Fibroblast of lung (primary cell): ENCODE results near the gene DBNL. TPM values are rescaled to one million over a fixed set of nuclear protein-coding genes. Genes with fewer than 3 reads are reported as not detected.

ENCODE experiments used
- DNase-seq, 2 donors: peaks; one replicate each; pipeline versions ENCODE4 v3.0.0 to v3.0.0-alpha.2; 2010; ENCODE audit warnings: low read depth in 2 of 2
- H2AFZ ChIP-seq: 2 replicates; pipeline ENCODE4 v1.5.1; 2012; ENCODE audit warnings: low read length, control low read depth, inconsistent platforms
- H3K27ac ChIP-seq: 2 replicates; pipeline ENCODE4 v1.5.1; 2011; ENCODE audit warnings: low read length, control low read depth; ENCODE audit not compliant: insufficient read depth
- H3K27me3 ChIP-seq: 2 replicates; pipeline ENCODE4 v1.5.1; 2011; ENCODE audit warnings: mild to moderate bottlenecking, low read length; ENCODE audit not compliant: control insufficient read depth, insufficient read depth
- H3K36me3 ChIP-seq: 2 replicates; pipeline ENCODE4 v1.5.1; 2011; ENCODE audit warnings: low read length; ENCODE audit not compliant: control insufficient read depth, insufficient read depth
- H3K4me1 ChIP-seq: 2 replicates; pipeline ENCODE4 v1.5.1; 2011; ENCODE audit warnings: low read length; ENCODE audit not compliant: control insufficient read depth, insufficient read depth; ENCODE audit errors: extremely low read depth
- H3K4me2 ChIP-seq: 2 replicates; pipeline ENCODE4 v1.5.1; 2011; ENCODE audit warnings: low read length, control low read depth; ENCODE audit not compliant: insufficient read depth; ENCODE audit errors: extremely low read depth
- H3K4me3 ChIP-seq, 4 experiments: fragments of 200-600 bp in 1 of 4; sonication (generic) in 1 of 4; replicated peaks in 1 of 4; 2 replicates each; pipeline ENCODE4 v1.5.1; 2011 to 2016; ENCODE audit warnings: low read length in 4 of 4, low read depth in 3 of 4, mild to moderate bottlenecking in 3 of 4, control low read depth in 2 of 4, inconsistent platforms in 1 of 4, mixed read lengths in 1 of 4; ENCODE audit not compliant: insufficient read depth in 1 of 4; ENCODE audit errors: control extremely low read depth in 1 of 4
- H3K79me2 ChIP-seq: 2 replicates; pipeline ENCODE4 v1.5.1; 2012; ENCODE audit warnings: mild to moderate bottlenecking, low read length, inconsistent platforms; ENCODE audit not compliant: control insufficient read depth, insufficient read depth
- H3K9ac ChIP-seq: 2 replicates; pipeline ENCODE4 v1.5.1; 2011; ENCODE audit warnings: mild to moderate bottlenecking, low read length, control low read depth; ENCODE audit not compliant: insufficient read depth
- H3K9me3 ChIP-seq: 2 replicates; pipeline ENCODE4 v1.5.1; 2012; ENCODE audit warnings: low read depth, low read length; ENCODE audit not compliant: control insufficient read depth, insufficient read depth
- H4K20me1 ChIP-seq: 2 replicates; pipeline ENCODE4 v1.5.1; 2011; ENCODE audit warnings: low read length; ENCODE audit not compliant: control insufficient read depth, insufficient read depth; ENCODE audit errors: extremely low read depth
- EZH2 ChIP-seq: IDR thresholded peaks from 2 replicates; pipeline ENCODE4 v1.5.1; 2012; ENCODE audit warnings: low read length, control low read depth, mild to moderate bottlenecking; ENCODE audit errors: missing control alignments
- polyA plus RNA-seq, 2 donors: library from polyadenylated mRNA; depleted of rRNA in 1 of 2; stranded (reverse) in 1 of 2; unstranded in 1 of 2; fragments of >200 nt; gene quantifications; 2 replicates each; pipeline ENCODE4 v1.2.1, GENCODE V29; 2011 to 2012; ENCODE audit warnings: missing spikeins in 1 of 2
- total RNA-seq: library from RNA; depleted of rRNA; stranded (reverse); fragments of >200 nt; gene quantifications from 2 replicates; pipeline ENCODE4 v1.2.1, GENCODE V29; 2014
- TF ChIP-seq, protein P1 (sequence below), 2 donors: IDR thresholded peaks in 1 of 2; conservative IDR thresholded peaks in 1 of 2; 1 replicate in 1 of 2; 2 replicates in 1 of 2; pipeline ENCODE4 v1.5.1; 2011 to 2012; ENCODE audit warnings: low read length in 2 of 2, control low read depth in 1 of 2, inconsistent platforms in 1 of 2, low read depth in 1 of 2, mild to moderate bottlenecking in 1 of 2

Gene DBNL
- total and polyA plus RNA-seq, 2 donors (not counting 1 experiment from before 2014, with no cell fraction given), result 86.4 to 88.2 TPM

- Histone ChIP-seq H2AFZ (no peak overlapping the region), H4K20me1 (no peaks in the 10 kb centered on the region), H3K4me1 (peaks cover 3% of the 10 kb centered on the region), H3K79me2 (no peaks in the 10 kb centered on the region), H3K9ac (no peak overlapping the region), H3K27ac (no peak overlapping the region), H3K27me3 (no peaks in the 10 kb centered on the region), H3K4me2 (no peak overlapping the region), H3K36me3 (peaks cover 30% of the 10 kb centered on the region), H3K4me3 (no peak overlapping the region), H3K9me3 (no peaks in the 10 kb centered on the region)
- TF ChIP-seq, protein P1, sequence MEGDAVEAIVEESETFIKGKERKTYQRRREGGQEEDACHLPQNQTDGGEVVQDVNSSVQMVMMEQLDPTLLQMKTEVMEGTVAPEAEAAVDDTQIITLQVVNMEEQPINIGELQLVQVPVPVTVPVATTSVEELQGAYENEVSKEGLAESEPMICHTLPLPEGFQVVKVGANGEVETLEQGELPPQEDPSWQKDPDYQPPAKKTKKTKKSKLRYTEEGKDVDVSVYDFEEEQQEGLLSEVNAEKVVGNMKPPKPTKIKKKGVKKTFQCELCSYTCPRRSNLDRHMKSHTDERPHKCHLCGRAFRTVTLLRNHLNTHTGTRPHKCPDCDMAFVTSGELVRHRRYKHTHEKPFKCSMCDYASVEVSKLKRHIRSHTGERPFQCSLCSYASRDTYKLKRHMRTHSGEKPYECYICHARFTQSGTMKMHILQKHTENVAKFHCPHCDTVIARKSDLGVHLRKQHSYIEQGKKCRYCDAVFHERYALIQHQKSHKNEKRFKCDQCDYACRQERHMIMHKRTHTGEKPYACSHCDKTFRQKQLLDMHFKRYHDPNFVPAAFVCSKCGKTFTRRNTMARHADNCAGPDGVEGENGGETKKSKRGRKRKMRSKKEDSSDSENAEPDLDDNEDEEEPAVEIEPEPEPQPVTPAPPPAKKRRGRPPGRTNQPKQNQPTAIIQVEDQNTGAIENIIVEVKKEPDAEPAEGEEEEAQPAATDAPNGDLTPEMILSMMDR (conservative IDR thresholded peaks at IDR 0.05 in 1 of 2, IDR thresholded peaks at IDR 0.05 in 1 of 2; ENCODE audit: low read depth in 1 of 2, low read length in 2 of 2), result no peak
- TF ChIP-seq EZH2, result no peak
- DNase-seq, result no peak
These were observed 66.5 kb downstream of the DBNL start for GRCh38 chr7:44110719-44111635.

Other genes starting within 250 kb of the DBNL start
- gene MRPS24, start 175.2 kb upstream of the DBNL start, total RNA-seq, result 75.8 and 105 TPM in 2 replicates
- 109 and 128 TPM in 2 replicates for gene MRPS24, start 175.2 kb upstream of the DBNL start, polyA plus RNA-seq
- 27.7 and 42.1 TPM in 2 replicates for gene URGCP, start 138.1 kb upstream of the DBNL start, total RNA-seq
- gene URGCP, start 138.1 kb upstream of the DBNL start, polyA plus RNA-seq, result 18.3 and 23.2 TPM in 2 replicates
- 6.4 and 10.2 TPM in 2 replicates for gene UBE2D4, start 118.3 kb upstream of the DBNL start, total RNA-seq
- 20.2 and 21.3 TPM in 2 replicates for gene UBE2D4, start 118.3 kb upstream of the DBNL start, polyA plus RNA-seq
- gene SPDYE1, start 46.8 kb upstream of the DBNL start, total RNA-seq, result under 0.01 TPM in 1 of 2 replicates, not detected in the other
- gene SPDYE1, start 46.8 kb upstream of the DBNL start, polyA plus RNA-seq, result not detected in 2 replicates
- 0.26 and 0.33 TPM in 2 replicates for gene PGAM2, start 20.9 kb downstream of the DBNL start, total RNA-seq
- not detected in 2 replicates for gene PGAM2, start 20.9 kb downstream of the DBNL start, polyA plus RNA-seq
- 11.0 and 12.7 TPM in 2 replicates for gene POLM, start 37.8 kb downstream of the DBNL start, total RNA-seq
- 4.9 and 5.9 TPM in 2 replicates for gene POLM, start 37.8 kb downstream of the DBNL start, polyA plus RNA-seq
- 116 and 133 TPM in 2 replicates for gene AEBP1, start 59.6 kb downstream of the DBNL start, total RNA-seq
- gene AEBP1, start 59.6 kb downstream of the DBNL start, polyA plus RNA-seq, result 24.1 and 44.4 TPM in 2 replicates
- gene POLD2, start 78.8 kb downstream of the DBNL start, total RNA-seq, result 58.8 and 76.5 TPM in 2 replicates
- gene POLD2, start 78.8 kb downstream of the DBNL start, polyA plus RNA-seq, result 69.8 and 122 TPM in 2 replicates
- gene MYL7, start 96.6 kb downstream of the DBNL start, total RNA-seq, result not detected in 2 replicates
- not detected in 2 replicates for gene MYL7, start 96.6 kb downstream of the DBNL start, polyA plus RNA-seq
- 0.77 and 1.7 TPM in 2 replicates for gene GCK, start 144.7 kb downstream of the DBNL start, total RNA-seq
- 0.14 and 0.18 TPM in 2 replicates for gene GCK, start 144.7 kb downstream of the DBNL start, polyA plus RNA-seq
- gene YKT6, start 156.3 kb downstream of the DBNL start, total RNA-seq, result 59.8 and 90.0 TPM in 2 replicates
- gene YKT6, start 156.3 kb downstream of the DBNL start, polyA plus RNA-seq, result 96.4 and 99.0 TPM in 2 replicates